GM18873 (cell line): ENCODE results near the gene B9D1.
"Not testable (repeated sequence)": the region's sequence is repeated elsewhere in the genome, so short reads cannot be mapped to it uniquely, and the experiment has no call there.

ENCODE experiments used
- ATAC-seq: cut with Tn5 transposase; IDR thresholded peaks from one replicate; pipeline ENCODE4 v1.9.1; 2021; ENCODE audit warnings: mild to moderate bottlenecking, moderate library complexity, moderate number of reproducible peaks; ENCODE audit not compliant: unreplicated experiment, low FRiP score

Gene B9D1

GRCh38 chr17:19361326-19361725 is 1.2 kb downstream of the B9D1 start:
- no peak for ATAC-seq

GRCh38 chr17:19360772-19361171 is 1.8 kb downstream of the B9D1 start:
- no peak for ATAC-seq

DNA sequence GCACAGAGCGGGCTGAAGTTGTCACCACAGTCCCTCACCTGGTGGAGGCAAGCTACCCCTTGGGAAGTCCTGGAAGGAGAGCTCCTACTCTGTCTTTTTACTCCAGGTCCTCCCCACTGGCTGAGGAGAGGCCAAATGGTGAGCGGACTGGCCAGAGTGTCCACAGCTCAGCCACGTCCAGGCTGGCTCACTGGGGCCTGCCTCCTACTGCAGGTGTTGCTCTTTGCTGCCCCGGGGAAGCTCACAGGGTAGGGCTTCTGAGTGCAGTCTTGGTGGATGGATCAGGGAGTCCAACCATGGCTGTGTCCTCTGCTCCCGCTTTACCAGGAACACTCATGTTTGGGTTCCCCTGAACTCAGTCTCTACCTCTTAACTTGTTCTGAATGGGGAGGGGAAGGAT is 2.7 kb downstream of the B9D1 start:
- no peak for ATAC-seq

DNA sequence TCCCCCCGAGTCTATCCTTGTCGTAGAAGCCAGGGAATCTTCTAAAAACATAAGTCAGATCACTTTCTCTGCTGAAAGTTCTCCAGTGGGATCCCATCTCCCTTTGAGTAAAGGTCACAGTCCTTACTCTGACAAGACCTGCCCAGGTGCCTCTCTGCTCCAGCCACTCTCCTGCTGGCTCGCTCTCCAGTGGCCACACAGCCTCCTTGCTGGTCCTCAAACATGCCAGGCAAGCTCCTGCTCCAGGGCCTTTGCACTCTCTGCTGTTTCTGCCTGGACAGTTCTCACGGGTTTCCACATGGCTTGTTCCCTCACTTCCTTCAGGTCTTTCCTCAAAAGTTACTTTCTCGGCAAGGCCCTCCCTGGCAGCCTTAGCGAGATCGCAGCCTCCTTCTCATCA is 3.4 kb downstream of the B9D1 start:
- ATAC-seq, result no peak

- ATAC-seq, result no peak
Observed at GRCh38 chr17:19357761-19358160, 4.8 kb downstream of the B9D1 start.

DNA sequence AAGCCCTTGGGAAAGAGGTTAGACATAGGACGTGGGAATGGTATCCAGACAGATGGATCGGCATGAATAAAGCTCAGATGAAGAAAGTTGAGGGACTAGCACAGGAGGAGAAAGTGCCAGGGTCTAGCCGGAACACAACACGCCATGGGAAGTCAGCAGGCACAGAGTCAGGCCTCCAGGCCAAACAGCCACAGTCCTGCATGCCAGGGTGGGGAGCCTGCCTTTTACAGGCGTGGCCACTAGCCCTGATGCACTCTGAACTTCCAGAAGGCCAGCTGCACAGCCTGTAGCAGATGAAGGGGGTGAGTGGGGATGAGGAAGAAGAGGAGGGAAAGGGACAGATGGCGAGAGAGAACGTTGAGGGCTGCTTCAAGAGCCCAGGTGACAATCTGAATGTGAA is 5.2 kb downstream of the B9D1 start:
- ATAC-seq, result no peak

DNA sequence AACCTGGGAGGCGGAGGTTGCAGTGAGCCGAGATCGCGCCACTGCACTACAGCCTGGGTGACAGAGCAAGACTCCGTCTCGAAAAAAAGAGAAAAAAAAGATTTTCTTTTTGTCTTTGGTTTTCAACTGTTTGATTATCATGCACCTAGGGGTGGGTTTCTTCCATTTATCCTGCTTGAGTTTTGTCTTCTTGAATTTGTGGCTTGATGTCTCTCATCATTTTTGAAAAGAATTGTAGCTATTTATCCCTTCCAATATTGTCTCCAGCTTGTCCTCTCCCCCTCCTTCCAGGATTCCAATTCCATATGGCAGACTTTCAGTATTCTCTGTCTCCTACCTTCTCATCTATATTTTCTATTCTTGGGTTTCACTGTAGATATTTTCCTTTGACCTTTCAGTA is 7.8 kb downstream of the B9D1 start:
- no peak for ATAC-seq

DNA sequence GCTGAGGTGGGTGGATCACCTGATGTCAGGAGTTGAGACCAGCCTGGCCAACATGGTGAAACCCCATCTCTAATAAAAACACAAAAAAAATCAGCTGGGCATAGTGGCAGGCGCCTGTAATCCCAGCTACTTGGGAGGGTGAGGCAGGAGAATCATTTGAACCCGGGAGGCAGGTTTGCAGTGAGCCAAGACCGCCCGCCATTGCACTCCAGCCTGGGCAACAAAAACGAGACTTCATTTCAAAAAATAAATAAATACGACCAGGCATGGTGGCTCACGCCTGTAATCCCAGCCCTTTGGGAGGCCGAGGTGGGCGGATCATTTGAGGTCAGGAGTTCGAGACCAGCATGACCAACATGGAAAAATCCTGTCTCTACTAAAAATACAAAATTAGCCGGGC is 9.1 kb downstream of the B9D1 start:
- not testable (repeated sequence) for ATAC-seq

DNA sequence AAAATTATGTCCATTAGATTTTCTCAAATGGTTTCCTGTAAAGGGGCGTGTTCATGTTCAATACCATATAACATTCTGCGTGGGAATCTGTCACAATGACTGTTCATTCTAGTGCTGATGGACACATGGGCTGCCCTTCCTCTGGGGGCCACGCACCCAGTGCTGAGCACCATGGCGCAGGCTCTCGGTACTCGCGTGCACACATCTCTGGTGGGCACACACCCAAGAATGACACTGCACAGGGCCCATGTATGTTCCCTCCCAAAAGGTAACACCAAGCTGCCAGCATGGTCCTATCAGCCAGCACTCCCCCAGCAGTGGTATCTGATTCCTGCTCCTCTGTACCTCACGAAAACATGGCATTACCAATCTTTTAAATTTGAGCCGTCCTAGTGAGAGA is 13.7 kb downstream of the B9D1 start:
- ATAC-seq, result no peak

- no peak for ATAC-seq
Observed at GRCh38 chr17:19348081-19348650, 14.4 kb downstream of the B9D1 start.

GRCh38 chr17:19347323-19348080 is 15.0 kb downstream of the B9D1 start:
- no peak for ATAC-seq

DNA sequence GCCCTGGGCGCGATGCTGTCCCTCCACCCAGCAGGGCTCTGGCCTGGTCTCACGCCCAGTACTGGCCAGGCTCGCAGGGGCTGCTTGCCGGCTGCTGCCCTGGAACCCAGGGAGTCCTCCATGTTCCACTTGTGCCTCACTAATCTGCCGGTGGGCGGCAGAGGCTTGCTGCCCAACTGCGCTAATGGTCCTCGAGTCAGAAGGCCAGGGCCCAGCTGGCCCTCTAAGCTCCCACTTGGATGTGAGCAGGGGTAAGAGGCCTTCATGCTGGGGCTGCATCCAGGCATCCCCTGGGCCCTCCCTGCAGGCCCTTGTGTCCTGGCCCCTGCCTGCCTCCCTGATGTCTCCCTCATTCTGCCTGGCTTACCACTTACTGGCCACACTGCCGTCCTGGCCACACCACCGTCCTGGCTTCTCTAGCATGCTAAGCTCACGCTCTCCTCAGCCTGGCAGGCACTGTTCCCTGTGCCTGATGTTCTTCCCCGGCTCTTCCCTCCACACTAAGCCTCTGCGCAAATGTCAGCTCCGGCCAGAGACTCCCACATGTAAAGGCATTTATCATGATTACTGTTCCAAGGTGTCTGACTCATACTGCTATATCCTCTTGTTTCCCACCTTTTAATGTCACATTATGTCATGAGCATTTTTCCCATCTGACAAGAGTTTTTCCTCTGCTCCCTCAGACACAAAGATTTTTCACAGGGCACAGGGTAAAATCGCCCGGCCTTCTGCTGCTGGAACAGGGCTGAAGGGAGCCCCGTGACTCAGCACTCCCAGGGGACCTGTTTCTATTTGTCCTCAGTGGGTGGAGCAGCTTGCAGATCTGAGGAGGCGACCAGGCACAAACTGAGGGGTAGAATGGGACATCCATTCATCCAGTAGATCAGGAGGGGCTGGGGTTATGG is 15.9 kb downstream of the B9D1 start:
- no peak for ATAC-seq

DNA sequence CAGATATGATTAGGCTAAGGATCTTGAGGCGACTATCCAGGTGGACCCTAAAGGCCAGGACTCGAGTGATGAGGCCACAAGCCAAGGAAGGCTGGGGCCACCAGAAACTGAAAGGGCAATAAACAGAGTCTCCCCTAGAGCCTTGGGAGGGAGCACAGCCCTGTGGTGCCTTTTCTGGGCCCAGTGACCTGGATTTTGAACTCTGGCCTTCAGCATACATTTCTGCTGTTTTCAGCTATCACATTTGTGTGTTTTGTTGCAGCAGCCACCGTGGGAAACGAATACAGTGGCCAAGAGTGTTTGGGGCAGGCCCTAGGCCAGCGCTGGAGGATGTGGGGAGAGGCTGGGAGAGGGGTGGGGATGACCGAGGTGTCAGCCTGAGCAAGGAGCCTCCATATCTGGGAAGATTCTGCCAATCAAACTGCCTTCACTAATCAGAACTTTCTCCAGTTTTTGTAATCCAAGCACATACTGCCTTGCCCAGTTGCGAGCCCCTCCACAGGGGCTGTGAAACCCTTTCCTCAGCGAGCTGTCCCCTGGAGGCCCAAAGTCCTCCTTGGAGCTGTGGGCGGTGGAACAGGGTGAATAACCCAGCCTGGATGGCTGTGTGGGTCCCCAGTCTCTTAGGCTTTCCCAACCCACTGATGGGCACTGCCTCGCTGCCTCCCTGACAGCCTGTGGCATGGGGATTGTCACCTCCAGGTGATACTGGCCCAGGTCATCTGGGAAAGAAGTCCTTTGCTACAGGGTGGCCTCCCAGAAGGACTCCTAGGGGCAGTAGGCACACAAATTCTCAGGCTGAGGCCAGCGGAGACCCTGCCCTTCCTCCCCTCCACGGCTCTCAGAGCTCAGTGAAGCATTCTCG is 16.8 kb downstream of the B9D1 start:
- ATAC-seq, result no peak

DNA sequence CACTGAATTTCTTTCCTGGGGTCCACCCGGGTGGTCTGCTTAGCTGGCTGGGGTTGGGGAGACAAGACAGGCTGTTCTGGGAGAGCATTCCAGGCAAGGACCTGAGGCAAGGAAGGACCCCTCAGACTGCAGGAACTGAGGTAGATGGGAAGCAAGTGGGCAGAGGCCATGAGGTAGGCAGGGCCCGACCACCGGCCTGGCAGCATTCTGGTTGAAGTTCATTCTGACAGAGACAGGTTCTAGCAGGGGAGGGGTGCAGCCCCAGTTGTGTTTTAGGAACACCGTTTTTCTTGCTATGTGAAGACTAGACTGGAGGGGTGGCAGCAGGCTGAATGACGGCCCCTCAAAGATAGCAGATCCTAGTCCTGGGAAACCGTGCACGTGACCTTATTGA is 17.5 kb downstream of the B9D1 start:
- no peak for ATAC-seq

DNA sequence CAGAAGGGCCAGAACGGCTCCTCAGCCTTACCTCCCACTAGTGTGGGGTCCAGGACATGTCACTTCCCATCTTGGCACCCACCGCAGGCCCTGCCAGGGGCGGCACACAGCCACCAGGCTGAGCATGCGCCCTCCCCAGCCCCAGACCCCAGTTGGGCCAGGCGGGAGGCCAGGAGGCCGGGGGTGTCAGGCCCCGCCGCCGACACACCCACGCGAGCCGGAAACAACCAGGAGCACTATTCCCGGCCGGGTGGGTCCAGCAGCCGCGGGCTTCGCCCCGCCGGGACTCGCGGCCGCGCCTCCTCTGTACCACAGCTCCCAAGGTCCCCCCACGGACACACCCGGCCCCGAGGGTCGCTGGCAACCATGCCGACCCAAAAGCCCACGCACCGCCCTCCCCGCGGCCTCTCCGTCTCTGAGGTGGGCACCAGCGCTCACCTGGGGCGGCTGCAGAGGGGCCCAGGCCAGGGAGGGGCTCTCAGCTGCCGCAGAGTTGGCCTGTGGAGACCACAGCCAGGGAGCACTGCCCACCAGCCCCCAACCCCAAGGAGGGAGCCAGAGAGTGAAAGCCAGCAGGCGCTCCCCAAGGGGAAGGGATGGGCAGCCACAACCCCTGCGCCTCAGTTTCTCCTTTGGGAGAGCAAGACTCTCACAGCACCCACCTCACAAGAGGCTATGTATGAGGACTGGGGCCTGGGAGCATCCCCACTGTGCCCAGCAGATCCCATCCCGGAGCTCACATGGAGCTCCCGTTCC is 18.0 kb downstream of the B9D1 start:
- ATAC-seq, result no peak

GRCh38 chr17:19343671-19344151 is 18.8 kb downstream of the B9D1 start:
- no peak for ATAC-seq

DNA sequence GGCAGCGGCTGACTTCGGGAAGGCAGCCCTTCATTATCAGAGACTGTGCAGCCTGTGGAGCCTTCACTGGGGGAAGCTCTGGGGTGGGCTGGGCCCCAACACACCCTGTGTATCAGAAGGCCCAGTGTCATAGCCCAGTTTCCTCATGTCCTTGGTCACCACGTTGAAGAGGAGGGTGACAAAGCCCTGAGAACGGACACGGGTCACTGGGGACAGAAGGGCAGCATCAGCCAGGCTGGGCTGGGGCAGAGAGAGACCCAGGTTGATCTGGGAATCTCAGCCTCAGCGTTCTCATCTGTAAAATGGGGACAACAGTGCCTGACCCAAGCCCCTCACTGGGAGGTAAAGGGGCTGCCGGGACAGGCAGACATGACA is 19.3 kb downstream of the B9D1 start:
- ATAC-seq, result no peak

DNA sequence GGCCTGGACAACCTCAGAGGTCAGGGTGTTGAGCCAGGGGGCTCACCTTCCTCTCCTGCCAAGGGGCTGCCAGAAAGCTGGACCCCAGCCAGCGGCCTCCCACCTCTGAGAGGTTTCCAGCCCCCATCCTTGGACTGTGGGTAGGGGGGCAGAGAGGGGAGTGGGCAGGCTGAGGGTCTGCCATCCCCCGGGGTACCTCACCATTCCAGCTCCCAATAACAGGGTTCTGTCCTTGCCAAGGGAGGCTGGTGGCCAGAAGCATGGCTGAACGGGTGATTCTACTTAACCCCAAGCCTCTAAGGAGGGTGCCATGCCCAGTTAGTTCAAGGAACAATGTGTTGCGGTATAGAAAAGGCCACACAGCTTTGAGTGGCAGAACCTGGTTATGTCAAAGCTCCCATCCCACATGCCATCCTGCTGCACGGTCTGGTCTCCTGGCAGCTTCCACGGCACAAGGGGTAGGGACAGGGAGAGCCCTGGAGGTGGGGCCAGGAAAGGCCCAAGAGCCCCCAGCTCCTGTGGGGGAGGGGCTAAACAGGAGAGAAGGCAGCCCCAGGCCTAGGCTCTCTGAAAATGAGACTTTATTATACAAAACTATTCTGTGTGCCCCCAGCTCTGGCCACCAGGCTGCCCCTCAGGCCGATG is 19.8 kb downstream of the B9D1 start:
- no peak for ATAC-seq
